ENCODE measurements around the gene IL1R1. TPM values are rescaled to one million over a fixed set of nuclear protein-coding genes. Genes with fewer than 3 reads are reported as not detected.
A peak's percentile ranks its signal among the peaks of the same experiment; 100 is the strongest.

IL1R1 gene
- total and polyA plus RNA-seq, 3 donors from 2014 or later, result 35.4 to 51.3 (median 49.6) TPM

DNA sequence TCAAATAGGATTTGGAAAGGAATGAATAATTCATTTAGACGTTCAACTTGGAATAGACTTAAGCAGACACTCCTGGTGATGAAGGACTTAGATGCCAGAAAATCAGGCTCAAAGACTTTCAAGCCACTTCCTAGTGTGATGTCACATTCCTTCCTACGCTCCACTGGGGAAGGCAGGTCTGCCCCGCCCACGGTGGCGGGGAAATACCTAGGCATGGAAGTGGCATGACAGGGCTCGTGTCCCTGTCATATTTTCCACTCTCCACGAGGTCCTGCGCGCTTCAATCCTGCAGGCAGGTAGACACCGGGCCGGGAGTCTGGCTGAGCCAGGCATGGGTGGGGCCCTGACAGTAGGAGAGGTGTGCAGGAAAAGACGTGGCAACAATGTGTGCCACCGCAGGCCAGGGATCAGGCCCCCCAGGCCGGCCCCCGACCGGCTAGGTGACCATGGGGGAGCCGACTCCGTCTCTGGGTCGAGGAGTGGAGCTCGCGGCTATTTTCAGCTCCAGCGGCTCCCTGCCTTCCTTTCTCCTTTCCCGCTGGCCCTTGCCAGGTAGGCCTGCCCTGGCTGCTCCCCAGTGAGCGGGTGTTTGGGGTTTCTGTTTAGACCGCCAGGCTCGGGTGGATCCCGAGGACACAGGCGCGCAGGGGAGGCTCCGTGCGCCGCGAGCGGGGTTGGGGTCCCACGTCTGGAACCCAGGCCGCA is 44.4 kb downstream of the IL1R1 start, which contains the start of gene IL1RL2:
Gene IL1RL2 (plus strand): TSS at position 233 of the 705 bp plus-strand sequence. CDS start 845 bp downstream, outside the sequence.
- intact Hi-C loops (cut with DNase I; ENCODE audit: low total_unique reads), result no loop called here
- 26 to 35% methylated on average over 17 to 34 of the region's 36 CpGs for WGBS, 2 donors
- DNase-seq, result no peak
- TF ChIP-seq CTCF (IDR thresholded peaks at IDR 0.05) (no peak), POLR2A (IDR thresholded peaks at IDR 0.05) (no peak)
- peak within 1 kb of the TSS; percentile 55 to 64 for H3K4me3 ChIP-seq
- no peaks in the 10 kb centered on the region for H3K36me3 ChIP-seq (ENCODE audit: low read depth, missing control alignments)
- H3K4me1 ChIP-seq, result no peaks in the 10 kb centered on the region
- no peak within 1 kb of the TSS for H3K27ac ChIP-seq
- no peaks in the 10 kb centered on the region for H3K27me3 ChIP-seq
- no peaks in the 10 kb centered on the region for H3K9me3 ChIP-seq

GRCh38 chr2:102187496-102188150 is 45.1 kb downstream of the IL1R1 start:
- peak; percentile 47 for DNase-seq
- TF ChIP-seq CTCF (IDR thresholded peaks at IDR 0.05) (peak in 2 of 3 experiments; percentile 10 to 24), POLR2A (IDR thresholded peaks at IDR 0.05) (no peak)
- H3K27me3 ChIP-seq, result no peaks in the 10 kb centered on the region
- WGBS, 2 donors, result 3 to 13% methylated on average over 16 to 50 of the region's 50 CpGs
- no peaks in the 10 kb centered on the region for H3K36me3 ChIP-seq (ENCODE audit: low read depth, missing control alignments)
- H3K27ac ChIP-seq, result no peak overlapping the region
- no peaks in the 10 kb centered on the region for H3K9me3 ChIP-seq
- intact Hi-C loops (cut with DNase I; ENCODE audit: low total_unique reads), result no loop called here
- peak overlapping the region; percentile 55 to 64 for H3K4me3 ChIP-seq
- H3K4me1 ChIP-seq, result no peaks in the 10 kb centered on the region

GRCh38 chr2:102190430-102191107 is 48.0 kb downstream of the IL1R1 start:
- WGBS, 2 donors, result 78 to 80% methylated on average over 10 of the region's 10 CpGs
- intact Hi-C loops (cut with DNase I; ENCODE audit: low total_unique reads), result no loop called here
- no peak for DNase-seq
- no peak overlapping the region for H3K4me3 ChIP-seq
- H3K27me3 ChIP-seq, result no peaks in the 10 kb centered on the region
- H3K9me3 ChIP-seq, result no peaks in the 10 kb centered on the region
- no peak overlapping the region for H3K27ac ChIP-seq
- no peaks in the 10 kb centered on the region for H3K4me1 ChIP-seq
- no peak for TF ChIP-seq CTCF (IDR thresholded peaks at IDR 0.05)
- TF ChIP-seq POLR2A (IDR thresholded peaks at IDR 0.05), result no peak
- H3K36me3 ChIP-seq (ENCODE audit: low read depth, missing control alignments), result no peaks in the 10 kb centered on the region

- no peak for TF ChIP-seq POLR2A (IDR thresholded peaks at IDR 0.05)
- no peak for TF ChIP-seq CTCF (IDR thresholded peaks at IDR 0.05)
- Histone ChIP-seq H3K36me3 (ENCODE audit: low read depth, missing control alignments) (no peaks in the 10 kb centered on the region), H3K9me3 (no peaks in the 10 kb centered on the region), H3K4me3 (no peak overlapping the region), H3K27me3 (no peaks in the 10 kb centered on the region), H3K27ac (no peak overlapping the region), H3K4me1 (no peaks in the 10 kb centered on the region)
- intact Hi-C loops (cut with DNase I; ENCODE audit: low total_unique reads), result no loop called here
- DNase-seq, result no peak
- 85 to 95% methylated on average over 1 of the region's 1 CpG for WGBS, 2 donors
Observed at GRCh38 chr2:102191501-102191900, 49.0 kb downstream of the IL1R1 start.
